ENCODE data around the gene ANKRD13C.
"Not testable (repeated sequence)": the region's sequence is repeated elsewhere in the genome, so short reads cannot be mapped to it uniquely, and the experiment has no call there.

ANKRD13C gene

GRCh38 chr1:70354332-70355110 is at the start of gene ANKRD13C:
TSS of gene ANKRD13C (minus strand) at chr1:70354722. CDS start at chr1:70354408, 314 bp downstream.
- DNase-seq, result peak; percentile 88

GRCh38 chr1:70403759-70404158 is 49.2 kb upstream of the ANKRD13C start:
- DNase-seq, result no peak

GRCh38 chr1:70401974-70402373 is 47.5 kb upstream of the ANKRD13C start:
- no peak for DNase-seq

- no peak for DNase-seq
These were observed 45.8 kb upstream of the ANKRD13C start for GRCh38 chr1:70400335-70400734.

- no peak for DNase-seq
These were observed 42.5 kb upstream of the ANKRD13C start for GRCh38 chr1:70397013-70397412.

GRCh38 chr1:70396607-70397006 is 42.1 kb upstream of the ANKRD13C start:
- no peak for DNase-seq

- no peak for DNase-seq
These were observed 38.1 kb upstream of the ANKRD13C start for GRCh38 chr1:70392626-70393025.

GRCh38 chr1:70387507-70387906 is 33.0 kb upstream of the ANKRD13C start:
- no peak for DNase-seq

- DNase-seq, result no peak
These were observed 31.6 kb upstream of the ANKRD13C start for GRCh38 chr1:70386121-70386520.

GRCh38 chr1:70385477-70385876 is 31.0 kb upstream of the ANKRD13C start:
- DNase-seq, result no peak

GRCh38 chr1:70384542-70384941 is 30.0 kb upstream of the ANKRD13C start:
- no peak for DNase-seq

GRCh38 chr1:70383483-70383882 is 29.0 kb upstream of the ANKRD13C start:
- DNase-seq, result no peak

- no peak for DNase-seq
These were observed 28.2 kb upstream of the ANKRD13C start for GRCh38 chr1:70382682-70383081.

- no peak for DNase-seq
These were observed 21.7 kb upstream of the ANKRD13C start for GRCh38 chr1:70376196-70376595.

- not testable (repeated sequence) for DNase-seq
These were observed 19.1 kb upstream of the ANKRD13C start for GRCh38 chr1:70373580-70373979.

- DNase-seq, result no peak
These were observed 17.9 kb upstream of the ANKRD13C start for GRCh38 chr1:70372426-70372825.

GRCh38 chr1:70371586-70371985 is 17.1 kb upstream of the ANKRD13C start:
- not testable (repeated sequence) for DNase-seq

GRCh38 chr1:70367397-70367796 is 12.9 kb upstream of the ANKRD13C start:
- not testable (repeated sequence) for DNase-seq

- DNase-seq, result not testable (repeated sequence)
These were observed 12.5 kb upstream of the ANKRD13C start for GRCh38 chr1:70366997-70367396.

GRCh38 chr1:70366425-70366952 is 12.0 kb upstream of the ANKRD13C start:
- DNase-seq, result not testable (repeated sequence)

- no peak for DNase-seq
These were observed 9.9 kb upstream of the ANKRD13C start for GRCh38 chr1:70364439-70364838.

- DNase-seq, result no peak
These were observed 7.3 kb upstream of the ANKRD13C start for GRCh38 chr1:70361727-70362398.

- DNase-seq, result no peak
These were observed 5.8 kb upstream of the ANKRD13C start for GRCh38 chr1:70360321-70360720.

Data from CD4-positive, alpha-beta T cell treated with Interleukin-17A for 4 hours (primary cell).